GM21619 (cell line): ENCODE results near the gene STX8.
"Not testable (repeated sequence)": the region's sequence is repeated elsewhere in the genome, so short reads cannot be mapped to it uniquely, and the experiment has no call there.

Source experiments
- ATAC-seq: cut with Tn5 transposase; IDR thresholded peaks from one replicate; pipeline ENCODE4 v1.9.1; 2021; ENCODE audit not compliant: unreplicated experiment

The STX8 gene

DNA sequence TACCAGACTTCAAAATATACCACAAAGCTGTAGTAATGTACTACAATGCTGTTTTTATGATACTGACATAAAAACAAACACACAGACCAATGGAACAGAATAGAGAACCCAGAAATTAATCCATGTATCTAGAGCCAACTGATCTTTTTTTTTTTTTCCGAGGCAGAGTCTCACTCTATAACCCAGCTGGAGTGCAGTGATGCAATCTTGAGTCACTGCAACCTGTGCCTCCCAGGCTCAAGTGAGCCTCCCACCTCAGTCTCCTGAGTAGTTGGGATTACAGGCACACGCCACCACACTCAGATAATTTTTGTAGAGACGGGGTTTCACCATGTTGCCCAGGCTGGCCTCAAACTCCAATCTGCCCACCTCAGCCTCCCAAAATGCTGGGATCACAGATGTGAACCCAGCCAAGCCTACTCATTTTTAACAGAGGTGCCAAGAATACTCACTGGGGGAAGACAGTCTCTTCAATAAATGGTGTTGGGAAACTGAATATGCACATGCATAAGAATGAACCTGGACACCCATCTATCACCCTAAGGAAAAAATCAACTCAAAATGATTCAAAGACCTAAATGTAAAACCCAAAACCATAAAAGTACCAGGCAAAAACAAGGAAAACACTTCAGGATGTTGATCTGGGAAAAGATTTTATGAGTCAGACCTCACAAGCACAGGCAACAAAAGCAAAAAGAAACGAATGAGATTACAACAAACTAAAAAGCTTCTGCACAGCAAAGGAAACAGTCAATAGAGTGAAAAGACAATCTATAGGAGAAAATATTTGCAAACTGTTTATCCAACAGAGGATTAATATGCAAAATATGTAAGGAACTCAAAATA, 63.1 kb downstream of the STX8 start:
- ATAC-seq: no peak

GRCh38 chr17:9509236-9509816, 66.3 kb downstream of the STX8 start:
- no peak for ATAC-seq

DNA sequence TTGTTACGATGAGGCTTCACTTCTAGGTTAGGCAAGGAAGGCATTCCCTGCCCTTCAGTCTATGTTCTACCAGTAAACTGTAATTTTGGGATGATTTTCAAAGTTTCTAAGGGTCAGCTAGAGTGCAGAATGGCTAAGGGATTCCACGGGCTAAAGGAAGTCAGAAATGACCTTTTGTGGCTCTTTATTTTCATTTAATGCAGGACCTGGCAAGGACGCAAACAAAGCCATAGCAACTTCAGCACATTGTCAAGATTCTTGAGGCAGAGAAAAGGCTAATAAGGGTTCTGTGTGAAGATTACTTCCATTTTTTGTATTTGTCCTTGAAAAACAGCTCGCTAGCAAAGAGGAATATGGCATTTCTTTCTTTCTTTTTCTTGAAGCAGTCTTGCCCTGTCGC, 76.6 kb downstream of the STX8 start:
- no peak for ATAC-seq

DNA sequence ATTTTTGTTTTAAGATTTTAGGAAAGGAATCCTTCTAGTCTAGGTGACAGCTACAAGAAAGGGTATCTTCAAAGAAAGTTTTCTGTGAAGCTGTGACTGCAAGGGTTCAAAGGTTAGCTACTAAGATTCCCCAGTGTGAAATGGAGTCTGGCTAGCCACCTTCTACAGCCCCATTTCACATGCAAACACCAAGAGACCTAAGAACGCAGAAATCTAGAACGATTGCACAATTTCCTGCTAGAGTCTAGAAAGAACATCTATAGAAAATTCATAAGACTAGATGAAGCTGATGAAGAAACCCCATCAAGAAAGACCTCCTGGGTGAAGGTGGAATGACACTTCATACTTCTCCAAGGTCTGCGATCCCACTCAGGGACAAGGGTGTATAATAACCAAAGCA, 77.1 kb downstream of the STX8 start:
- no peak for ATAC-seq

DNA sequence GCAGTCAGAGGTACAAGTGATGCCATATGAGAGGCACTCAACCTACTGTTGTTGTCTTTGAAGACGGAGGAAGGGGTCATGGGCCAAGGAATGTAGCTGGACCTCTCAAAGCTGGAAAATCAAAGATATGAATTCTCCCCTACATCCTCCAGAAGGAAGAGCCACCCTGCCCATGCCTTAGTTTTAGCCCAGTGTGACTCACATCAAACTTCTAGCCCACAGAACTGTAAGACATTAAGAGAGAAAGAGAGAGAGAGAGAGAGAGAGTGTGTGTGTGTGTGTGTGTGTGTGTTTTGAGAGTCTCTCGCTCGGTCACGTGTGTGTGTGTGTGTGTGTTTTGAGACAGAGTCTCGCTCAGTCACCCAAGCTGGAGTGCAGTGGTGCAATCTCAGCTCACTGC, 87.1 kb downstream of the STX8 start:
- ATAC-seq: no peak

DNA sequence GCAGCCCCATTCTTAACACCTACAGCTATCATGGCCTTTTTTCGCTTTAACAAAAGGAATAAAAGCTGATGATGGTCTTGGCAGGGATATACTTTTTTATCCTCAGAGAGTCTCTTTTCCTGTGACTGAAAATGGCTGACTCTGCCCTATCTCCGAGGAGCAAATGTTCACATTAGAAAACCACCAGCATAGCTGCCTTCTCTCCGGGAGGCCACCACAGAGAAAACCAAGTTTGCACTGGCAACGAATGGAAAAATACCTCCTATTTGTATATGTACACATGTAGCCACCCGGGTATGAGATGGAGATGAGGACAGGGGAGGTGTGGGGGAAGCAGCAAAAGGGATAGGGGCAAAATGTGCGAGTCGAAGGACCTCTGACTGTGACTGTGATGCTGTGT, 88.2 kb downstream of the STX8 start:
- ATAC-seq: no peak

DNA sequence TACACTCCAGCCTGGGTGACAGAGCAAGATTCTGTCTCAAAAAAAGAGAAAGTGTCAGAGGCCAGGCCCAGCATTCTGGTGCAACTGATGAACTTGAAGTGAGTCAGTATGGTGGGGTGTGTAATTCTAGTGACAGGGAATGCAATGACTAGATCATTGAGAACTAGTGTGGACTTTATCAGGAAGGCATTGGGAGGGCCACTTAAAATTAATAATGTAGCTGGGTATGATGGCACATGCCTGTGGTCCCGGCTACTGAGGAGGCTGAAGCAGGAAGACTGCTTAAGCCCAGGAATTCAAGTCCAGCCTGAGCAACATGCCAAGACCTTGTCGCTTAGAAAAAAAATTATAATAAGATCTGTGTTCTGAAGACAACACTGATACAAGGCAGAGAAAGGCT, 90.8 kb downstream of the STX8 start:
- ATAC-seq: no peak

DNA sequence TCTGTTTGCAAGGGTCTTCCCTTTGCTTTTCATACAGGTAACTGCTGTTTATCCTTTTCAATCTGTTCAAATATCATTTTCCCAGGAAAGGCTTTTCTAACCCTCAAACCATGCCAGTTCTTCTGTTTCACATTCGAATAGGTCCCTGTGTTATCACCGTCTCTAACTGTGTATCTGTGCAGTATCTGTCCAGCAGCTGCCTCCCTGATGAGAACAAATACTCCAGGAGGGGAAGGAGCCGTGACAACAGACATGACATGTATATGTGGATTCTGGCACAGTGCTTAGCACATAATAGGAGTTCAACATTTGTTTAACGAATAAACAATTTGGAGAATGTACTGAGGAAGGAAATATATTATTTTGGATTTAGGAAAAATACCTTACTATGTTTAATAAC, 95.7 kb downstream of the STX8 start:
- ATAC-seq: no peak

- no peak for ATAC-seq
Measured at GRCh38 chr17:9478889-9479288, 96.7 kb downstream of the STX8 start.

DNA sequence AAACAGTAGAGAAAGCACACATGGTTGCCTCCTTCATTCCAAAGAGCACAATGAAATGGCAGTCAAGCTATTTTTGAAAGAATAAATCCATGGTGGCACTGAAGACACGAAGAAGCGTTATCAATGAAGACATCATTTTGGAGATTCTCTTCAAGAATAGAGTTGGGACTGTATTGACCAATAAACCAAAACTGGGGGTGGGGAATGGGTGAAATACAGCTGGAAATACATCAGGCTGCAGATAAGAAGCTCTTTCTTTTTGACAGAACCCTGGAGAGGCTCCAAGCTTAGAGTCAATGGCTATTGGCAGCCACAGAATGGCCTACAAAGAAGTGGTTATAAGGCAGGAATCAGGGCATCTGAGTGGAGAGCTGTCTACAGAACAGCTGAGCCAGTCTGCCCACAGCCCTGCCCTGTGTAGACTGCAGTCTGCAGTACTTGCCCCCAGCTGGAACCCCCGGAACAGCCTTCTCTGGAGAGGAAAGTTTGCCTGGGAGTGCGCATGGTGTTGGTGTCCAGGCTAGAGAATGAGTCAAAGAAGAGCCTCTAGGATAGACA, 100.4 kb downstream of the STX8 start:
- ATAC-seq: no peak

GRCh38 chr17:9473711-9474110, 101.9 kb downstream of the STX8 start:
- no peak for ATAC-seq

- ATAC-seq: no peak
Measured at GRCh38 chr17:9472541-9472940, 103.1 kb downstream of the STX8 start.

DNA sequence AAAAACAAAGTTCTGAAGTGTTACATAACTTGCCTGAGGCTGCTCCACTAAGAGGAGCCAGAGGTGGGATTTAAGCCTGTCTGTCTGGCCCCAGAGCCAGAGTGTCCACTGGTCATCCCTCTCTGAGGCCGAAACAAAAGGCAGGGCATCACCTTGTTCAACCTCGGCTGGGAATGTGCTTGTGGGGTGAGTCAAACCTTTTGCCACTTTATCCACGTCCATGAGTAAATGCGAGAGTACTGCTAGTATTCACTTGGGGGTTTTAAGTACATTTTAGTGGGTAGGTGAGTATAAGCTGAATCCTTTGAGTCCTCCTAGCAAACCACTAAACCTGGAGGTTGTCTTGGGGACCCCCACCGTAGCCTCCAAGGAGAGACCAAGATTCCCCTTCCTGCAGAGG, 103.5 kb downstream of the STX8 start:
- ATAC-seq: no peak

DNA sequence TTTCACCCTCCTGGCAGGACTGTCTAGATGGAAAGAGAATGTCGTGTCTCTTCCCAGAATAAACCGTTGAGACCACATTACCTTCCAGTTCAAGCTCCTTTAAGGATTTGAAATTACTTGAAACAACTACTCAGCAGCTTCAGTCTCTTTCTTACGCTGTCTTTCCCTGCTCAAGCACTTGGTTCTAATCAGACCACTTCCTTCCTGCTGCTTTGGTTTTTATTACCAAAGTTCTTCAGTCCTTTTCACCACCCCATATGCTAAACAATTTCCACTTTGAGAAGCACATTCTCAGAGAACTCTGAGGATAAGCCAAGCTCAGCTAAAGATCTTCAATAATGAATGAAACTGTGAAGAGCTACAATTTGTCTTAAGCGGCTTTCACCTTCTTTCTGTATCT, 105.4 kb downstream of the STX8 start:
- ATAC-seq: no peak

DNA sequence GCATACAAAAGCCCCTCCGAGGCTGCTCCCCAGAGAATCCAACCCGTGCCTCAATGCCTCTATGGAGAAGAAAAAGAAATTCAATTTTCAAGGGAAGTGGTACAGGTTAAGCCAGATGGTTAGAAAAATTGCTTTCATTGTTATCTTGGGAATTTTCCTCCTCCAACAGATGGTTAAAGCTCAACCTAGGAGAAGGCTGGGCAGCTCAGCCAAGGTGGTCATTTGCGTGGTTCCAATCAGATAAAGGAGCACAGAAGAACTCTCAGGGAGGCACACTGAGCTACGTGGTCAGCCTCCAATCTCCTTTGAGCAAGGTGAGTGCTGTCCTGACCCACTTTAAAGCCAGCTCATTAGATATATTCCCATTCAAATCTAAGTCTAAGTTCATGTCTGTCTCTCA, 106.7 kb downstream of the STX8 start:
- ATAC-seq: no peak

GRCh38 chr17:9468532-9468931, 107.1 kb downstream of the STX8 start:
- no peak for ATAC-seq

DNA sequence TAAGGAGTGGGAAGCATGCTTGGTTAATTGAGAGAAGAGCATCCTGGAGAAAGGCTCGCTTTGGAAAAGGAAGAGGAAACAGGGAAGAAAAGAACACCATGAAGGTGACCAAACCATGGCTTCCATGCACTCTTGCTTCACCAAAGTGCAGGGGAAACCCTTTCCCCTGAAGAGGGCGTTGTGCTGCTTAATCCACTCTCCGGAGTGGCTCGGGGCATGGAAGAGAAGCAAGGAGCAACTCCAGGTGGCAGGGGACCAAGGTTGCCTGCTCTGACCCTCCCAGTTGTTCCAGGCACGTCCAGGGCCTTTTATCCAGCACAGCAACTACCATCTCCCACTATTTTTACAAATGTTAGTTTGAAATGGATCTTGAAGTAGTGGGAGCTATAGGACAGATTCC, 108.1 kb downstream of the STX8 start:
- ATAC-seq: no peak

DNA sequence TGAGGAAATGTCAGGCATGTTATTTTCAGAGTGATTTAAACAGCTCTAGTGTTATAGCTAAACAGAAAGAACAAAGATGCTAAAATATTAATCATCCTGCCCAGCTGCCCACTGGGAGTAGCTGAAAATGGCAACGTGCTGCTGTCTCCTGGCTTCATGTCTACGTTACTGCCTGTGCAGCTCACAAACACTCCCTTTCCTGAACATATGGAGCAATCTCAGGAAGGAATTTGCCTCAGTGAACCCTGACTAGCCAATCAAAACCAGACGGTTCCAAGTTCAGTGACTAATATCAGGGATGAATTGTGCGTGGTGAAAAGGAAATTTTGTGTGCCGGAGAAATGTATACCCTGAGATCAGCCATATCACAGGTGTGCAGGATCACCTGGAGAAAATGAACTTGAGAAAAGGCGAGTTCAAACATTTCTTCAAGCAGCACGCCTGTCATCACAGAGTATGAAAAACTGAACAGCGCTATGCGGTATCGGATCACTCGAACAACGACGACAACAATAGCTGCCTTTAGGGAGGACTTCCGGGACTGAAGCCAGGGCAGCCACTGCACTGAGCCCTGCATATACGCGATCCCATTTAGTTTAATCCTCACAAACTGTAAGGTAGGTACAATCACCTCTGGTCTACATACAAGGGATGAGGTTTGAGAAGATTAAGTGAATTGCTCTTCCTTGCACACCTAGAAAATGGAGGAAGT, 110.3 kb downstream of the STX8 start:
- ATAC-seq: no peak

DNA sequence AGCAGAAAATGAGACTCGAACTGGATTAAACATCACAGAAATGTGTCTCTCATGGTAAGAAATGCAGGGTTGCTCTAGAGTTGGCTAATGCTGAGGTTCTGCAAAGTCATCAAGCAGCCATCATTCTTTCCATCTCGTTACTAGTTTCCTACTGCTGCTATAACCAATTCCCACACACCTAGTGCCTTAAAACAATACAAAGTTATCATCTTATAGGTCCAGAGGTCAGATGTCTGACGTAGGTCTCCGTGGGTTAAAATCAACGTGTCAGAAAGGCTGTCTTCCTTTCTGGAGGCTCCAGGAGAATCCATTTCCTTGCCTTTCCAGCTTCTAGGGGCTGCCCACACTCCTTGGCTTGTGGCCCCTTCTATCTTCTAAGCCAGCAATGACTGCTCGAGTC, 118.6 kb downstream of the STX8 start:
- no peak for ATAC-seq

DNA sequence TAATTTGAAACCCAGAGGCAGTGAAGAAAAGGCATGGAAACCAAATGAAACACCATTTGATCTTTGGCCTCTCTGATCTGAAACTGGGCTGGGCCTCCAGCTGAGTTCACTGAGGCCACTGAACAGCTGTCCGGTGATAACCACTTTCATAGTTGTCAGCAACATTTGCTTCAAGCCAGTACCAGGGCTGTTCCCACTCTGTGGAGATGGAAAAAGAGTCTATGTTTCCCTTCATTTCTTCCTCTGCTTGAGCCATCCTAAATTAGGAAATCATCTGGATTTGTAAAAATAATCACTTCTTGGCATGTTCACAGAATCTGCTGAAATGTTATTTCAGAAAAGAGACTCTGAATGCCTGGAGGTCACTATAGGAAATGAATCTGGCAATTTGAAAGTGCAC, 119.3 kb downstream of the STX8 start:
- ATAC-seq: no peak

DNA sequence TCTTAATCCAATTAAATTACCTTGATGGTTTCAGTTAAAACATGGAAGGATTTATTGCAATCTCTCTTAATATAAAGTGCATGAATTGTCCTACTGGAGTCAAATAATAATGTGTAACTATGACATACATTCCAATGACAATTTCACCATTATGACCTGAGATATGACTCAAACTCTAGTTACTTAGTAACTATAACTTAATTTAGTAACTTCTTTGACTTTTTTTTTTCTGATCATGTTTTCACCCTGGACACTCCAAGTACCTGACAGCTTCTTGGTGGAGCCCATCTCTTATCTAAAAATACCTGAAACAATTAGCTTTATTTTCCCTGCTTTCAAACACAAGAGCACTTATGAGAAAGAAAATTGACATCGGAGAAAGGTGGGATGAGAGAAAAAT, 123.7 kb downstream of the STX8 start:
- no peak for ATAC-seq

- ATAC-seq: not testable (repeated sequence)
Measured at GRCh38 chr17:9447298-9447697, 128.3 kb downstream of the STX8 start.
